Neural cell (in vitro differentiated cells): Measurements from ENCODE around the gene CRAMP1. TPM values are rescaled to one million over a fixed set of nuclear protein-coding genes. Genes with fewer than 3 reads are reported as not detected.

ENCODE experiments used
- H2AFZ ChIP-seq: fragments of 200-600, 300-800 bp; sonication (generic), shearing (Covaris generic); 2 replicates; pipeline ENCODE4 v1.6.0; 2014; ENCODE audit warnings: low read depth, mild to moderate bottlenecking, antibody characterized with exemption, low read length, moderate library complexity
- H3F3A ChIP-seq: fragments of 200-600 bp; shearing (Covaris generic); 2 replicates; pipeline ENCODE4 v1.6.1; 2016; ENCODE audit warnings: mild to moderate bottlenecking, moderate library complexity, mixed read lengths, antibody characterized with exemption, low read length; ENCODE audit not compliant: insufficient read depth, poor library complexity, severe bottlenecking
- H3K27ac ChIP-seq: fragments of 200-600, 300-800 bp; sonication (generic), shearing (Covaris generic); 2 replicates; pipeline ENCODE4 v1.5.1; 2014; ENCODE audit warnings: mild to moderate bottlenecking, low read length, moderate library complexity
- H3K27me3 ChIP-seq: fragments of 300-800, 200-600 bp; sonication (generic), shearing (Covaris generic); 2 replicates; pipeline ENCODE4 v1.6.0; 2014; ENCODE audit warnings: mild to moderate bottlenecking, low read depth, low read length, moderate library complexity; ENCODE audit not compliant: insufficient read depth
- H3K36me3 ChIP-seq: fragments of 300-800, 200-600 bp; sonication (generic), shearing (Covaris generic); 2 replicates; pipeline ENCODE4 v1.5.1; 2014; ENCODE audit warnings: mild to moderate bottlenecking, antibody characterized with exemption, low read length, moderate library complexity; ENCODE audit not compliant: insufficient read depth
- H3K4me2 ChIP-seq: fragments of 300-800, 200-600 bp; sonication (generic), shearing (Covaris generic); 2 replicates; pipeline ENCODE4 v1.6.0; 2014; ENCODE audit warnings: mild to moderate bottlenecking, low read length
- H3K4me3 ChIP-seq: fragments of 300-800, 200-600 bp; sonication (generic), shearing (Covaris generic); 2 replicates; pipeline ENCODE4 v1.5.1; 2014; ENCODE audit warnings: mild to moderate bottlenecking, low read length, moderate library complexity
- H3K79me2 ChIP-seq: fragments of 200-600 bp; shearing (Covaris generic); replicated peaks from 2 replicates; pipeline ENCODE4 v1.6.0; 2014; ENCODE audit warnings: mild to moderate bottlenecking, low read length, moderate library complexity; ENCODE audit not compliant: insufficient read depth
- H3K9ac ChIP-seq: fragments of 300-800, 200-600 bp; sonication (generic), shearing (Covaris generic); 2 replicates; pipeline ENCODE4 v1.6.1; 2016; ENCODE audit warnings: mild to moderate bottlenecking, low read length, mixed read lengths
- H3K9me2 ChIP-seq: fragments of 200-600 bp; shearing (Covaris generic); 2 replicates; pipeline ENCODE4 v1.6.1; 2016; ENCODE audit warnings: mild to moderate bottlenecking, low read length, mixed read lengths; ENCODE audit not compliant: insufficient read depth
- H3K9me3 ChIP-seq: fragments of 200-600, 300-800 bp; sonication (generic), shearing (Covaris generic); 2 replicates; pipeline ENCODE4 v1.6.1; 2016; ENCODE audit warnings: mild to moderate bottlenecking, mixed run types, low read length, moderate library complexity, mixed read lengths
- H4K20me1 ChIP-seq: fragments of 200-600 bp; shearing (Covaris generic); 2 replicates; pipeline ENCODE4 v1.6.1; 2016; ENCODE audit warnings: mild to moderate bottlenecking, mixed run types; ENCODE audit not compliant: insufficient read depth
- EP300 ChIP-seq: fragments of 450-650 bp; conservative IDR thresholded peaks from 2 replicates; pipeline ENCODE4 v1.6.1; 2014; ENCODE audit warnings: antibody characterized with exemption, mild to moderate bottlenecking, moderate library complexity; ENCODE audit not compliant: poor library complexity, severe bottlenecking
- EZH2 ChIP-seq: fragments of 200-600, 300-800 bp; shearing (Covaris generic), sonication (generic); IDR thresholded peaks from 2 replicates; pipeline ENCODE4 v1.6.1; 2014; ENCODE audit warnings: antibody characterized with exemption, low read length, borderline replicate concordance, mild to moderate bottlenecking; ENCODE audit not compliant: insufficient read depth, poor library complexity, severe bottlenecking
- MXI1 ChIP-seq: fragments of 450-650 bp; conservative IDR thresholded peaks from 2 replicates; pipeline ENCODE4 v1.6.1; 2014; ENCODE audit warnings: antibody characterized with exemption, mild to moderate bottlenecking; ENCODE audit not compliant: poor library complexity, severe bottlenecking
- POLR2AphosphoS5 ChIP-seq: IDR thresholded peaks from 2 replicates; pipeline ENCODE4 v1.6.1; 2012
- RAD21 ChIP-seq: fragments of 450-650 bp; conservative IDR thresholded peaks from 2 replicates; pipeline ENCODE4 v1.6.1; 2014; ENCODE audit warnings: antibody characterized with exemption, mild to moderate bottlenecking, moderate library complexity
- SMC3 ChIP-seq: fragments of 450-650 bp; conservative IDR thresholded peaks from 2 replicates; pipeline ENCODE4 v1.6.1; 2014; ENCODE audit warnings: antibody characterized with exemption, mild to moderate bottlenecking, moderate library complexity; ENCODE audit not compliant: poor library complexity
- TAF1 ChIP-seq: IDR thresholded peaks from 2 replicates; pipeline ENCODE4 v1.6.1; 2012; ENCODE audit warnings: low read depth
- polyA minus RNA-seq: library from RNA; depleted of rRNA, polyadenylated mRNA; stranded (reverse); fragments of >200 nt; gene quantifications from 2 replicates; pipeline ENCODE4 v1.2.3, GENCODE V29; 2014
- polyA plus RNA-seq: library from polyadenylated mRNA; depleted of rRNA; stranded (reverse); fragments of >200 nt; gene quantifications from 2 replicates; pipeline ENCODE4 v1.2.3, GENCODE V29; 2014
- TF ChIP-seq, protein P1 (sequence below): IDR thresholded peaks from 2 replicates; pipeline ENCODE4 v1.6.1; 2012; ENCODE audit warnings: borderline replicate concordance
- TF ChIP-seq, protein P2 (sequence below): fragments of 450-650 bp; IDR thresholded peaks from 2 replicates; pipeline ENCODE4 v1.5.1; 2014; ENCODE audit warnings: antibody characterized with exemption, mild to moderate bottlenecking, moderate library complexity; ENCODE audit not compliant: poor library complexity, severe bottlenecking

CRAMP1 gene, protein sequence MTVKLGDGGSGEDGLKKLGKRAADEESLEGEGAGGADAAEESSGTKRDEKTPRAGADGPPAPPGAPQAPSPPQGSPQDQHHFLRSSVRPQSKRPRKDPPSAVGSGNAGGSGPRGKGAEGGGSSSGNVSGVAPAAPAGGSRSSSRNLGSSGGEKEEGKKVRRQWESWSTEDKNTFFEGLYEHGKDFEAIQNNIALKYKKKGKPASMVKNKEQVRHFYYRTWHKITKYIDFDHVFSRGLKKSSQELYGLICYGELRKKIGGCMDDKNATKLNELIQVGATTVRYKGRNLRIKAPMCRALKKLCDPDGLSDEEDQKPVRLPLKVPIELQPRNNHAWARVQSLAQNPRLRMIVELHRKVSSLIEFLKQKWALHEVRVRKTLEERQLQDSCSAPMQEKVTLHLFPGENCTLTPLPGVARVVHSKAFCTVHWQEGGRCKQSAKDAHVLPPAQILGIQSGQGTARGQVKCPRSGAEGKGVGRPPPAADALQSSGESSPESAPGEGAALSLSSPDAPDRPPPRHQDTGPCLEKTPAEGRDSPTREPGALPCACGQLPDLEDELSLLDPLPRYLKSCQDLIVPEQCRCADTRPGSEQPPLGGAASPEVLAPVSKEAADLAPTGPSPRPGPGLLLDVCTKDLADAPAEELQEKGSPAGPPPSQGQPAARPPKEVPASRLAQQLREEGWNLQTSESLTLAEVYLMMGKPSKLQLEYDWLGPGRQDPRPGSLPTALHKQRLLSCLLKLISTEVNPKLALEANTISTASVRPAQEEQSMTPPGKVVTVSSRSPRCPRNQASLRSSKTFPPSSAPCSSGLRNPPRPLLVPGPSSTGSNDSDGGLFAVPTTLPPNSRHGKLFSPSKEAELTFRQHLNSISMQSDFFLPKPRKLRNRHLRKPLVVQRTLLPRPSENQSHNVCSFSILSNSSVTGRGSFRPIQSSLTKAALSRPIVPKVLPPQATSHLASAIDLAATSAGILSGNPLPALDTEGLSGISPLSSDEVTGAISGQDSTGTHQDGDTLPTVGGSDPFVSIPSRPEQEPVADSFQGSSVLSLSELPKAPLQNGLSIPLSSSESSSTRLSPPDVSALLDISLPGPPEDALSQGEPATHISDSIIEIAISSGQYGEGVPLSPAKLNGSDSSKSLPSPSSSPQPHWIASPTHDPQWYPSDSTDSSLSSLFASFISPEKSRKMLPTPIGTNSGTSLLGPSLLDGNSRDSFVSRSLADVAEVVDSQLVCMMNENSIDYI (N-terminal part only)
- polyA plus RNA-seq (11.1 and 11.9 TPM in 2 replicates), polyA minus RNA-seq (18.5 and 20.4 TPM in 2 replicates)

DNA sequence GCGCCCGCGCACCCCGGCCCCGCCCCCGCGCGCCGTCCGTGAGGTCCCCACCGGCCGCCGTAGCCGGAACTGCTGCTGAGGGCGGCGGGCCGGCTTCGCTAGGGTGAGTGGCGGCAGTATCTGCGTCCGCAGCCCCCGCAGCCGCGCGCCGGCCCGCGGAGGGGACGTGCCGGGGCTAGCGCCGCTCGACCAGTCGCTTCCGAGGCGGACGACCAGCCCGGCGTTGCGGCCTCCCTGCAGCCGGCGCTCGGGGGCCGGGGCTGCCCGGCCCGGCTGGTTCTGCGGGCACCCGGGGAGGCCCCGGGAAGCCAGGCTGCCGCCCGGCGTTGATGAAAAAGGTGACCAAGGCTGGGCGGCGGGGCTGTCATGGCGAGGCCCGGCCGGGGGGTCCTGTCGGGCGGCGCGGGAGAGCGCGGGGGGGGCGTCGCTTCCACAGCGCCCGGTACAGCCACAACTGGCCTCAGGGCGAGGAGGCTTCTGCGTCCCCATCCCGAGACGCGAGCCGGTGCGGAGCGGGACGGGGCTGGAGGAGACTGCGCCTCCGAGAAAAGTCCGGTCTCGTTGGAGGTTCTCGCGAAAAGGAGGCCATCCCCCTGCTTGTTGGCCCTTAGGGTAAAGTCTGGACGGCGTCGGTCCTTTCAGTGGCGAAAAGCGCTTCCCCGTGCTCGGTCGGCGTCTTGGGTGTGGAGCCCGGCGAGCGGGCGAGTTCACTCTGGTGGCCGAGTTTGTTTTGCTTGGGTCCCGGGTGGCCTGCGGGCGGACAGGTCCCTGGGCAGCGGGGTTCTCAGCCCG, at the start of gene CRAMP1:
CRAMP1 (plus strand) TSS at position 41 of the 792 bp plus-strand sequence. CDS start 2,280 bp downstream, outside the sequence.
- Histone ChIP-seq H3K4me2 (peak within 1 kb of the TSS; percentile 92), H4K20me1 (no peaks in the 10 kb centered on the region), H3F3A (no peaks in the 10 kb centered on the region), H3K79me2 (peaks cover 55% of the 10 kb centered on the region), H3K36me3 (no peaks in the 10 kb centered on the region), H3K9me2 (no peaks in the 10 kb centered on the region), H3K27me3 (no peaks in the 10 kb centered on the region), H2AFZ (peak within 1 kb of the TSS; percentile 40), H3K9me3 (no peaks in the 10 kb centered on the region), H3K27ac (no peak within 1 kb of the TSS), H3K9ac (peak within 1 kb of the TSS; percentile 67), H3K4me3 (peak within 1 kb of the TSS; percentile 98)
- TF ChIP-seq SMC3 (no peak), POLR2AphosphoS5 (peak; percentile 52), MXI1 (no peak)

DNA sequence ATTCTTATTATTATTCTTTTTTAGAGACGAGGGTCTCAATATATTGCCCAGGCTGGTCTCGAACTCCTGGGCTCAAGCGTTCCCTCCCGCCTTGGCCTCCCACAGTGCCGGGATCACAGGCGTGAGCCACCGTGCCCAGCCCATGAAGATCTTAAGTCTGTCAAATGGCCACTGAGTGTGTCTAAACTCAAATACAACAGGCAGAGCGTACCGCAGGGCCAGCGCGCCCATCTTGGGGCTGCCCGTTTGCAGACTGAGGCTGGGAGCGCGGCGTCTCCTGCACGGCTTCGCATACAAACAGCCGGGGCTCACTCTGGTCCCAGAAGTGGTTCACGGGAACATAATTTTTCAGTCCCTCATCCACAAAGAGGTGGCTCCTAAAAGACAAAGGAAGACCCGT, 48.4 kb upstream of the CRAMP1 start:
- no peak overlapping the region for H3K4me2 ChIP-seq
- no peak overlapping the region for H3K9ac ChIP-seq
- H3F3A ChIP-seq = no peaks in the 10 kb centered on the region
- H2AFZ ChIP-seq = no peak overlapping the region
- H3K9me2 ChIP-seq = no peaks in the 10 kb centered on the region
- H3K27ac ChIP-seq = no peak overlapping the region
- H3K79me2 ChIP-seq = no peaks in the 10 kb centered on the region
- no peaks in the 10 kb centered on the region for H4K20me1 ChIP-seq
- H3K36me3 ChIP-seq = no peaks in the 10 kb centered on the region
- TF ChIP-seq, protein P1, sequence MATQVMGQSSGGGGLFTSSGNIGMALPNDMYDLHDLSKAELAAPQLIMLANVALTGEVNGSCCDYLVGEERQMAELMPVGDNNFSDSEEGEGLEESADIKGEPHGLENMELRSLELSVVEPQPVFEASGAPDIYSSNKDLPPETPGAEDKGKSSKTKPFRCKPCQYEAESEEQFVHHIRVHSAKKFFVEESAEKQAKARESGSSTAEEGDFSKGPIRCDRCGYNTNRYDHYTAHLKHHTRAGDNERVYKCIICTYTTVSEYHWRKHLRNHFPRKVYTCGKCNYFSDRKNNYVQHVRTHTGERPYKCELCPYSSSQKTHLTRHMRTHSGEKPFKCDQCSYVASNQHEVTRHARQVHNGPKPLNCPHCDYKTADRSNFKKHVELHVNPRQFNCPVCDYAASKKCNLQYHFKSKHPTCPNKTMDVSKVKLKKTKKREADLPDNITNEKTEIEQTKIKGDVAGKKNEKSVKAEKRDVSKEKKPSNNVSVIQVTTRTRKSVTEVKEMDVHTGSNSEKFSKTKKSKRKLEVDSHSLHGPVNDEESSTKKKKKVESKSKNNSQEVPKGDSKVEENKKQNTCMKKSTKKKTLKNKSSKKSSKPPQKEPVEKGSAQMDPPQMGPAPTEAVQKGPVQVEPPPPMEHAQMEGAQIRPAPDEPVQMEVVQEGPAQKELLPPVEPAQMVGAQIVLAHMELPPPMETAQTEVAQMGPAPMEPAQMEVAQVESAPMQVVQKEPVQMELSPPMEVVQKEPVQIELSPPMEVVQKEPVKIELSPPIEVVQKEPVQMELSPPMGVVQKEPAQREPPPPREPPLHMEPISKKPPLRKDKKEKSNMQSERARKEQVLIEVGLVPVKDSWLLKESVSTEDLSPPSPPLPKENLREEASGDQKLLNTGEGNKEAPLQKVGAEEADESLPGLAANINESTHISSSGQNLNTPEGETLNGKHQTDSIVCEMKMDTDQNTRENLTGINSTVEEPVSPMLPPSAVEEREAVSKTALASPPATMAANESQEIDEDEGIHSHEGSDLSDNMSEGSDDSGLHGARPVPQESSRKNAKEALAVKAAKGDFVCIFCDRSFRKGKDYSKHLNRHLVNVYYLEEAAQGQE = no peak
- TF ChIP-seq, protein P2, sequence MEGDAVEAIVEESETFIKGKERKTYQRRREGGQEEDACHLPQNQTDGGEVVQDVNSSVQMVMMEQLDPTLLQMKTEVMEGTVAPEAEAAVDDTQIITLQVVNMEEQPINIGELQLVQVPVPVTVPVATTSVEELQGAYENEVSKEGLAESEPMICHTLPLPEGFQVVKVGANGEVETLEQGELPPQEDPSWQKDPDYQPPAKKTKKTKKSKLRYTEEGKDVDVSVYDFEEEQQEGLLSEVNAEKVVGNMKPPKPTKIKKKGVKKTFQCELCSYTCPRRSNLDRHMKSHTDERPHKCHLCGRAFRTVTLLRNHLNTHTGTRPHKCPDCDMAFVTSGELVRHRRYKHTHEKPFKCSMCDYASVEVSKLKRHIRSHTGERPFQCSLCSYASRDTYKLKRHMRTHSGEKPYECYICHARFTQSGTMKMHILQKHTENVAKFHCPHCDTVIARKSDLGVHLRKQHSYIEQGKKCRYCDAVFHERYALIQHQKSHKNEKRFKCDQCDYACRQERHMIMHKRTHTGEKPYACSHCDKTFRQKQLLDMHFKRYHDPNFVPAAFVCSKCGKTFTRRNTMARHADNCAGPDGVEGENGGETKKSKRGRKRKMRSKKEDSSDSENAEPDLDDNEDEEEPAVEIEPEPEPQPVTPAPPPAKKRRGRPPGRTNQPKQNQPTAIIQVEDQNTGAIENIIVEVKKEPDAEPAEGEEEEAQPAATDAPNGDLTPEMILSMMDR = no peak
- TF ChIP-seq MXI1 = no peak
- TF ChIP-seq RAD21 = no peak
- TF ChIP-seq POLR2AphosphoS5 = no peak
- TF ChIP-seq SMC3 = no peak
- no peak for TF ChIP-seq TAF1
- no peak for TF ChIP-seq EP300
- TF ChIP-seq EZH2 = no peak
- no peaks in the 10 kb centered on the region for H3K27me3 ChIP-seq
- H3K4me3 ChIP-seq = no peak overlapping the region
- no peaks in the 10 kb centered on the region for H3K9me3 ChIP-seq
